Measurements from ENCODE around the gene MCOLN2.

- TF ChIP-seq CTCF (conservative IDR thresholded peaks at IDR 0.05; ENCODE audit: low read length) (no peak), EZH2phosphoT487 (IDR thresholded peaks at IDR 0.05; ENCODE audit: borderline replicate concordance, low read depth, low read length) (no peak)
Observed at GRCh38 chr1:84947536-84948410, 49.1 kb downstream of the MCOLN2 start.
